ENCODE data around the gene RASSF5.

DNA sequence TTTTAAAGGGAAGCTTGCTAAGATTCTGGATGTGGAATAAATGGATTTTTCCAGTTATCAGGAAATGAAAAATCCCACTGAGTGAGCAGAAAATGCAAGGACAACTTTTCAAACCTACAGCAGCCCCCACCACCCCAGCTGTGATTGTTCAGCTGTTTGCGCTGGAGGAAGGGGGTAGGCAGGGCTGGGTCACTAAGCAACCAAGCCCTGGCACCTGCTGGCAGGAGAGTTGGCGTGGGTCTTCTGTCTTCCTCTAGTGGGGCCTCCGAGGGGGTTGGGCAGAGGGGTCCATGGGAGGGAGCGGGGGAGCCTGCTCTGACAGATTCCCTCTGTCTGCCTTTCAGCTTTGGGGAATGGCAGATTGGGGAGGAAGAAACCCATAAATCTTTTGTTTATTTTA lies 59.7 kb downstream of the RASSF5 start:
- TF ChIP-seq, protein P1, sequence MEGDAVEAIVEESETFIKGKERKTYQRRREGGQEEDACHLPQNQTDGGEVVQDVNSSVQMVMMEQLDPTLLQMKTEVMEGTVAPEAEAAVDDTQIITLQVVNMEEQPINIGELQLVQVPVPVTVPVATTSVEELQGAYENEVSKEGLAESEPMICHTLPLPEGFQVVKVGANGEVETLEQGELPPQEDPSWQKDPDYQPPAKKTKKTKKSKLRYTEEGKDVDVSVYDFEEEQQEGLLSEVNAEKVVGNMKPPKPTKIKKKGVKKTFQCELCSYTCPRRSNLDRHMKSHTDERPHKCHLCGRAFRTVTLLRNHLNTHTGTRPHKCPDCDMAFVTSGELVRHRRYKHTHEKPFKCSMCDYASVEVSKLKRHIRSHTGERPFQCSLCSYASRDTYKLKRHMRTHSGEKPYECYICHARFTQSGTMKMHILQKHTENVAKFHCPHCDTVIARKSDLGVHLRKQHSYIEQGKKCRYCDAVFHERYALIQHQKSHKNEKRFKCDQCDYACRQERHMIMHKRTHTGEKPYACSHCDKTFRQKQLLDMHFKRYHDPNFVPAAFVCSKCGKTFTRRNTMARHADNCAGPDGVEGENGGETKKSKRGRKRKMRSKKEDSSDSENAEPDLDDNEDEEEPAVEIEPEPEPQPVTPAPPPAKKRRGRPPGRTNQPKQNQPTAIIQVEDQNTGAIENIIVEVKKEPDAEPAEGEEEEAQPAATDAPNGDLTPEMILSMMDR (IDR thresholded peaks at IDR 0.05): no peak
- TF ChIP-seq POLR2A (IDR thresholded peaks at IDR 0.05): no peak

All from uterus (tissue), 2 donors.